SK-N-SH treated with all-trans-retinoic acid at 6 μM for 48 hours (cell line): Measurements from ENCODE around the gene MIGA1.

Experiments
- CSRNP3 ChIP-seq: fragments of 250-450 bp; sonication (Bioruptor Pico); IDR thresholded peaks from 2 replicates; pipeline ENCODE4 v1.5.1; 2021; ENCODE audit warnings: mild to moderate bottlenecking, moderate library complexity
- ISL1 ChIP-seq: fragments of 250-450 bp; sonication (Bioruptor Pico); IDR thresholded peaks from 2 replicates; pipeline ENCODE4 v2.1.2; 2022; ENCODE audit warnings: mild to moderate bottlenecking, moderate library complexity
- PATZ1 ChIP-seq: fragments of 250-450 bp; sonication (Bioruptor Pico); IDR thresholded peaks from 2 replicates; pipeline ENCODE4 v1.8.0; 2020; ENCODE audit warnings: mild to moderate bottlenecking, moderate library complexity, borderline replicate concordance
- SNAI2 ChIP-seq: fragments of 250-450 bp; sonication (Bioruptor Pico); IDR thresholded peaks from 2 replicates; pipeline ENCODE4 v1.5.0; 2020; ENCODE audit warnings: mild to moderate bottlenecking, moderate library complexity
- ZC3H10 ChIP-seq: fragments of 250-450 bp; sonication (Bioruptor Pico); IDR thresholded peaks from 2 replicates; pipeline ENCODE4 v1.5.1; 2021; ENCODE audit warnings: mild to moderate bottlenecking, moderate library complexity
- ZFP3 ChIP-seq: fragments of 250-450 bp; sonication (Bioruptor Pico); IDR thresholded peaks from 2 replicates; pipeline ENCODE4 v1.5.0; 2020; ENCODE audit warnings: mild to moderate bottlenecking, moderate library complexity
- ZNF565 ChIP-seq: fragments of 450-650 bp; formaldehyde crosslinking; conservative IDR thresholded peaks from 2 replicates; pipeline ENCODE4 v1.5.0; 2020; ENCODE audit warnings: low read depth, mild to moderate bottlenecking, moderate library complexity
- ZNF70 ChIP-seq: fragments of 450-650 bp; formaldehyde crosslinking; IDR thresholded peaks from 2 replicates; pipeline ENCODE4 v1.5.0; 2020; ENCODE audit warnings: mild to moderate bottlenecking, moderate library complexity
- ZNF8 ChIP-seq: fragments of 450-650 bp; formaldehyde crosslinking; IDR thresholded peaks from 2 replicates; pipeline ENCODE4 v1.5.0; 2020; ENCODE audit warnings: mild to moderate bottlenecking, moderate library complexity

- TF ChIP-seq ZC3H10, result no peak
- TF ChIP-seq ISL1 (CRISPR knock-in tag), result no peak
- no peak for TF ChIP-seq ZNF8 (CRISPR knock-in tag)
- no peak for TF ChIP-seq ZFP3 (CRISPR knock-in tag)
- TF ChIP-seq ZNF565 (CRISPR knock-in tag), result no peak
- no peak for TF ChIP-seq SNAI2 (CRISPR knock-in tag)
- TF ChIP-seq PATZ1, result no peak
- no peak for TF ChIP-seq CSRNP3 (CRISPR knock-in tag)
- no peak for TF ChIP-seq ZNF70 (CRISPR knock-in tag)
These were observed 109.6 kb downstream of the MIGA1 start for GRCh38 chr1:77888781-77889642.
